Measurements from ENCODE around the gene OAT.

Gene OAT

DNA sequence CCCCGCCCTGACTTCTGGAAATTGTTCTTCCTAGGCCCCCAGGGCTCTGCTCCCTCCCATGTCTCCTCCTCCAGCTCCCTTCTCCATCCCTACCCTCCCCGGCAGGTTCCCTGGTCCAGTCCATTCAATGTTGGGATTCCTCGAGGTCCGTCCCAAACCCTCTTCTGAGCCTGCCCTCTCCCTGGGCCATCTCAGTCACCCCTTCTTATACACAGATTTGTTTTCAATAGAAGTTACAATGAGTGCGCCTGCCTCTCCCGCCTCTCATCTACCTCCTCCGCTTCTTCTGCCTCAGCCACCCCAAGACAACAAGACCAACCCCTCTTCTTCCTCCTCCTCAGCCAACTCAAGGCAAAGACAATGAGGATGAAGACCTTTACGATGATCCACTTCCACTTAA lies 67.9 kb downstream of the OAT start:
- no peak for DNase-seq

DNA sequence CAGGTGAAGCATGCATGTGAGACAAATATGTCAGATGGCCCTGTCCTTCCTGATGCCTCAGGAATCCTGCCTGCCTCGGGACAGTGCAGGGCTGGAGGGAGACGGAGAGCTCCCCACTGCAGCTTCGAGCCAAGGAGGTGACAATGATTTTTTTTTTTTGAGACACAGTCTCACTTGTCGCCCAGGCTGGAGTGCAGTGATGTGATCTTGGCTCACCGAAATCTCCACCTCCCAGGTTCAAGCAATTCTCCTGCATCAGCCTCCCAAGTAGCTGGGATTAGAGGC lies 68.8 kb downstream of the OAT start:
- no peak for DNase-seq

- no peak for DNase-seq
Measured at GRCh38 chr10:124349231-124349995, 69.3 kb downstream of the OAT start.

DNA sequence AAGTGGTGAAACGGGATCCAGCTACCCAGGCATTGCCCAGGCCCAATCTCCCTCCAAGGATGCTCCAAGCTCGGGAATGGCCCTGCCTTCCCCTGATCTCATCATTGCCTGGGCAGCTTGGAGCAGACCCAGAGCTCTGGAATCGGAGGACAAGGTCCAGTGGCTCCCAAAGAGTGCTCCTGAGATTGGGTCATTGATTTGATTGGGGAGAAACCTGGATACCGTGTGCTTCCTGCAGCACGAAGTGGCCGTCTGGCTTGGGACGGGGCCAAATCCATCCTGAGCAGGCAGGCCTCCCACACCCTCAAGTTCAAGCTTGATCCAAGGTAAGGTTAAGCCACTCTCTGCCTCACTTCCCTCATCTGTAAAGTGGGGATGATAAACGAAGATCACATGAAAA lies 69.9 kb downstream of the OAT start:
- DNase-seq = no peak

GRCh38 chr10:124347956-124348355 lies 70.8 kb downstream of the OAT start:
- no peak for DNase-seq

All from DMS53 (cell line).